T-cell (primary cell): ENCODE measurements around the gene UGT2B17. TPM values are rescaled to one million over a fixed set of nuclear protein-coding genes. Genes with fewer than 3 reads are reported as not detected.
"Not testable (repeated sequence)": the region's sequence is repeated elsewhere in the genome, so short reads cannot be mapped to it uniquely, and the experiment has no call there.

Experiments used
- ATAC-seq, 4 experiments: fragments of 200-7000 bp in 3 of 4; fragments of 150-1000 bp in 1 of 4; cut with Tn5 transposase; replicated peaks in 1 of 4; 1 replicate in 3 of 4; 2 replicates in 1 of 4; pipeline ENCODE4 v1.10.0; 2021; ENCODE audit warnings: moderate library complexity in 3 of 4, mild to moderate bottlenecking in 2 of 4, moderate number of reproducible peaks in 1 of 4
- CTCF ChIA-PET, 2 donors: fragments of 300-600 bp; sonication (Branson Sonifier 250); formaldehyde crosslinking; loops; one replicate each; lab custom pipeline; 2022; ENCODE audit warnings: antibody characterized with exemption in 2 of 2; lab: Charles Lee
- POLR2A ChIA-PET, 2 donors: fragments of 300-600 bp; sonication (Branson Sonifier 250); formaldehyde crosslinking; loops; one replicate each; lab custom pipeline; 2022; ENCODE audit warnings: antibody characterized with exemption in 2 of 2; lab: Charles Lee
- DNase-seq, 35 experiments: peaks; one replicate each; pipeline versions ENCODE4 v3.0.0 to v3.0.0-alpha.2; 2013 to 2023
- H3K27ac ChIP-seq: one replicate; pipeline ENCODE4 v1.5.1; 2013; ENCODE audit warnings: low read length
- H3K27me3 ChIP-seq, 2 experiments: replicated peaks in 1 of 2; 1 replicate in 1 of 2; 2 replicates in 1 of 2; pipeline versions ENCODE4 v1.6.1 to v1.7.0; 2013; ENCODE audit warnings: low read length in 1 of 2, mixed read lengths in 1 of 2; ENCODE audit not compliant: control insufficient read depth in 2 of 2, insufficient read depth in 2 of 2; ENCODE audit errors: extremely low read depth in 1 of 2
- H3K36me3 ChIP-seq, 2 donors: 1 replicate in 1 of 2; 2 replicates in 1 of 2; pipeline versions ENCODE4 v1.6.1 to v1.7.0; 2013; ENCODE audit warnings: low read length in 1 of 2; ENCODE audit not compliant: control insufficient read depth in 2 of 2, insufficient read depth in 1 of 2; ENCODE audit errors: extremely low read depth in 1 of 2
- H3K4me1 ChIP-seq, 2 experiments: 1 replicate in 1 of 2; 2 replicates in 1 of 2; pipeline versions ENCODE4 v1.6.1 to v1.7.0; 2013; ENCODE audit warnings: low read length in 2 of 2, mixed read lengths in 1 of 2; ENCODE audit not compliant: insufficient read depth in 2 of 2, control insufficient read depth in 1 of 2; ENCODE audit errors: extremely low read depth in 1 of 2
- H3K4me3 ChIP-seq, 2 donors: 1 replicate in 1 of 2; 2 replicates in 1 of 2; pipeline versions ENCODE4 v1.5.1 to v1.7.0; 2013; ENCODE audit warnings: mild to moderate bottlenecking in 2 of 2, low read length in 1 of 2, moderate library complexity in 1 of 2; ENCODE audit not compliant: control insufficient read depth in 1 of 2; ENCODE audit errors: extremely low read depth in 1 of 2
- H3K9me3 ChIP-seq: 2 replicates; pipeline ENCODE4 v1.7.0; 2013
- H3K27ac Mint-ChIP-seq, 2 donors: one replicate each; pipeline ENCODE4 v1.8.0; 2020 to 2021; ENCODE audit warnings: mild to moderate bottlenecking in 2 of 2, mixed read lengths in 2 of 2
- H3K27me3 Mint-ChIP-seq, 2 donors: one replicate each; pipeline ENCODE4 v1.8.0; 2021 to 2022; ENCODE audit warnings: mixed read lengths in 2 of 2
- H3K36me3 Mint-ChIP-seq: one replicate; pipeline ENCODE4 v1.8.0; 2021; ENCODE audit warnings: mixed read lengths
- H3K4me1 Mint-ChIP-seq, 3 donors: one replicate each; pipeline ENCODE4 v1.8.0; 2020 to 2022; ENCODE audit warnings: mixed read lengths in 3 of 3, mild to moderate bottlenecking in 1 of 3
- H3K4me3 Mint-ChIP-seq, 3 donors: one replicate each; pipeline ENCODE4 v1.8.0; 2020 to 2022; ENCODE audit warnings: mild to moderate bottlenecking in 3 of 3, mixed read lengths in 3 of 3, moderate library complexity in 3 of 3
- H3K9me3 Mint-ChIP-seq, 3 donors: one replicate each; pipeline ENCODE4 v1.8.0; 2020 to 2022; ENCODE audit warnings: mixed read lengths in 3 of 3
- WGBS: methylation state at CpG from one replicate; pipeline ENCODE4 v1.1.5; 2013; ENCODE audit warnings: missing lambda C conversion rate; ENCODE audit not compliant: insufficient coverage; 5-methylcytosine and 5-hydroxymethylcytosine counted together
- total RNA-seq, 35 experiments: library from RNA in 6 of 35; stranded (reverse) in 6 of 35; fragments of 120-200 nt in 1 of 35; gene quantifications; one replicate each; pipeline versions ENCODE4 v1.2.1 to v1.2.4 and lab custom pipeline; 2013 to 2026

UGT2B17 gene
- total RNA-seq, 5 donors from 2014 or later (not counting 1 experiment from before 2014, with no cell fraction given), result 0.18 to 0.35 TPM; not detected in 3

- CTCF ChIA-PET, result no interaction called here
- Histone ChIP-seq H3K36me3 (no peaks in the 10 kb centered on the region), H3K4me3 (no peak overlapping the region), H3K4me1 (no peaks in the 10 kb centered on the region), H3K27ac (no peak overlapping the region), H3K27me3 (peaks cover 0 to 3% of the 10 kb centered on the region in 2 experiments), H3K9me3 (no peaks in the 10 kb centered on the region)
- H3K4me1 Mint-ChIP-seq, result no peaks in the 10 kb centered on the region
- H3K27ac Mint-ChIP-seq, result no peak overlapping the region
- no peak overlapping the region for H3K4me3 Mint-ChIP-seq
- POLR2A ChIA-PET, result no interaction called here
- no peaks in the 10 kb centered on the region for H3K36me3 Mint-ChIP-seq
- peaks cover 0 to 11% (median 0%) of the 10 kb centered on the region in 3 donors for H3K9me3 Mint-ChIP-seq
- peaks cover 0 to 14% of the 10 kb centered on the region in 2 donors for H3K27me3 Mint-ChIP-seq
- 80% methylated on average over 1 of the region's 4 CpGs for WGBS
- no peak for DNase-seq
- ATAC-seq, result no peak
Measured at GRCh38 chr4:68582339-68582717, 6.2 kb upstream of the UGT2B17 start.

GRCh38 chr4:68581383-68582338 is 5.5 kb upstream of the UGT2B17 start:
- Histone ChIP-seq H3K4me3 (no peak overlapping the region), H3K27me3 (peaks cover 0 to 3% of the 10 kb centered on the region in 2 experiments), H3K9me3 (no peaks in the 10 kb centered on the region), H3K27ac (no peak overlapping the region), H3K36me3 (no peaks in the 10 kb centered on the region), H3K4me1 (no peaks in the 10 kb centered on the region)
- no peak for DNase-seq
- Mint-ChIP-seq H3K36me3 (no peaks in the 10 kb centered on the region), H3K9me3 (peaks cover 0 to 11% (median 0%) of the 10 kb centered on the region in 3 donors), H3K27ac (no peak overlapping the region), H3K4me3 (no peak overlapping the region), H3K27me3 (peaks cover 0 to 14% of the 10 kb centered on the region in 2 donors), H3K4me1 (no peaks in the 10 kb centered on the region)
- 75% methylated on average over 3 of the region's 6 CpGs for WGBS
- ChIA-PET POLR2A (interaction anchor here in 1 of 2 donors (0.6 kb wide), 1 partner anchor 1073 kb away, joined by 6 read pairs; no protein-coding TSS in a partner anchor), CTCF (no interaction called here)
- no peak for ATAC-seq

- no peak overlapping the region for H3K27ac ChIP-seq
- no peaks in the 10 kb centered on the region for H3K4me1 Mint-ChIP-seq
- H3K9me3 ChIP-seq, result no peaks in the 10 kb centered on the region
- H3K27ac Mint-ChIP-seq, result no peak overlapping the region
- H3K27me3 ChIP-seq, result peaks cover 0 to 3% of the 10 kb centered on the region in 2 experiments
- no peaks in the 10 kb centered on the region for H3K36me3 ChIP-seq
- no peaks in the 10 kb centered on the region for H3K4me1 ChIP-seq
- no peak overlapping the region for H3K4me3 Mint-ChIP-seq
- CTCF ChIA-PET, result no interaction called here
- POLR2A ChIA-PET, result no interaction called here
- 80% methylated on average over 1 of the region's 3 CpGs for WGBS
- H3K9me3 Mint-ChIP-seq, result peaks cover 0 to 5% (median 0%) of the 10 kb centered on the region in 3 donors
- H3K4me3 ChIP-seq, result no peak overlapping the region
- no peaks in the 10 kb centered on the region for H3K36me3 Mint-ChIP-seq
- H3K27me3 Mint-ChIP-seq, result peaks cover 0 to 9% of the 10 kb centered on the region in 2 donors
- ATAC-seq (no peak), DNase-seq (no peak)
Measured at GRCh38 chr4:68577590-68577989, 1.5 kb upstream of the UGT2B17 start.

- H3K4me3 Mint-ChIP-seq, H3K27me3 Mint-ChIP-seq, H3K4me1 ChIP-seq, H3K4me1 Mint-ChIP-seq, H3K27ac ChIP-seq, ATAC-seq, DNase-seq, H3K36me3 Mint-ChIP-seq, H3K9me3 Mint-ChIP-seq, H3K4me3 ChIP-seq, H3K9me3 ChIP-seq, CTCF ChIA-PET, H3K36me3 ChIP-seq, H3K27ac Mint-ChIP-seq, H3K27me3 ChIP-seq, POLR2A ChIA-PET: not testable (repeated sequence)
- WGBS, result 82% methylated on average over 5 of the region's 5 CpGs
Measured at GRCh38 chr4:68575636-68576035, 486 bp downstream of the UGT2B17 start.

GRCh38 chr4:68575081-68575480 is 1.0 kb downstream of the UGT2B17 start:
- Mint-ChIP-seq H3K4me1 (no peaks in the 10 kb centered on the region), H3K27ac (no peak overlapping the region), H3K4me3 (no peak overlapping the region), H3K9me3 (no peaks in the 10 kb centered on the region), H3K36me3 (no peaks in the 10 kb centered on the region), H3K27me3 (peaks cover 0 to under 1% of the 10 kb centered on the region in 2 donors)
- ChIA-PET CTCF (no interaction called here), POLR2A (no interaction called here)
- no peaks in the 10 kb centered on the region for H3K36me3 ChIP-seq
- no peak overlapping the region for H3K4me3 ChIP-seq
- ATAC-seq (no peak), DNase-seq (no peak)
- no peak overlapping the region for H3K27ac ChIP-seq
- no CpG with 5 or more reads among the region's 1 CpG for WGBS
- H3K27me3 ChIP-seq, result peaks cover 0 to under 1% of the 10 kb centered on the region in 2 experiments
- H3K4me1 ChIP-seq, result no peaks in the 10 kb centered on the region
- no peaks in the 10 kb centered on the region for H3K9me3 ChIP-seq

GRCh38 chr4:68572653-68573170 is 3.4 kb downstream of the UGT2B17 start:
- 100% methylated on average over 1 of the region's 3 CpGs for WGBS
- Histone ChIP-seq H3K27ac (no peak overlapping the region), H3K9me3 (no peaks in the 10 kb centered on the region), H3K4me3 (no peak overlapping the region), H3K36me3 (no peaks in the 10 kb centered on the region), H3K4me1 (no peaks in the 10 kb centered on the region), H3K27me3 (no peaks in the 10 kb centered on the region)
- no peak overlapping the region for H3K4me3 Mint-ChIP-seq
- ChIA-PET POLR2A (no interaction called here), CTCF (no interaction called here)
- H3K4me1 Mint-ChIP-seq, result no peaks in the 10 kb centered on the region
- DNase-seq (no peak), ATAC-seq (no peak)
- no peaks in the 10 kb centered on the region for H3K36me3 Mint-ChIP-seq
- H3K27me3 Mint-ChIP-seq, result no peaks in the 10 kb centered on the region
- no peaks in the 10 kb centered on the region for H3K9me3 Mint-ChIP-seq
- H3K27ac Mint-ChIP-seq, result no peak overlapping the region
